GM19438 (cell line): ENCODE measurements around the gene LCE1B.

Experiments
- ATAC-seq: cut with Tn5 transposase; IDR thresholded peaks from one replicate; pipeline ENCODE4 v1.9.1; 2021; ENCODE audit warnings: low read depth; ENCODE audit not compliant: unreplicated experiment

LCE1B gene

DNA sequence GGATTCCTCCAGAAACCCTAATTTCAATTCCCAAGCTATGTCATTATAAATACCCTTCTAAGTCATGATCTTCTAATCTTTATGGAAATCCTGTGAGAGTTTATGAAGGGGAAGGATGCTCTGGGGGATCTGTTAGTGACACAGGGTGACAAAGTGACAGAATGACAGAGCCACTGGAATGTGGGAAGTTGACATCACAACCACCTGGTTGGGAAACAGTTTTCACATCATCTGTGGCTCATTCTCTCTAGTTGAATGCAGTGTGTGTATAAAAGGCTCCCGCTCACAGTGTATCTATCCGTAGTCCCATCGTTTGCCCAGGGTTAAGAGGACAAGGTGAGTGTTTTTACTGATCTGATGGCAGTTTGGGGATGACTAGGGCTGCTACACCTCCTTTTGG lies 47.9 kb downstream of the LCE1B start, which contains the start of gene LCE7A:
TSS of gene LCE7A (plus strand) at position 301 of the 400 bp plus-strand sequence. CDS start 702 bp downstream, outside the sequence.
- ATAC-seq: no peak

DNA sequence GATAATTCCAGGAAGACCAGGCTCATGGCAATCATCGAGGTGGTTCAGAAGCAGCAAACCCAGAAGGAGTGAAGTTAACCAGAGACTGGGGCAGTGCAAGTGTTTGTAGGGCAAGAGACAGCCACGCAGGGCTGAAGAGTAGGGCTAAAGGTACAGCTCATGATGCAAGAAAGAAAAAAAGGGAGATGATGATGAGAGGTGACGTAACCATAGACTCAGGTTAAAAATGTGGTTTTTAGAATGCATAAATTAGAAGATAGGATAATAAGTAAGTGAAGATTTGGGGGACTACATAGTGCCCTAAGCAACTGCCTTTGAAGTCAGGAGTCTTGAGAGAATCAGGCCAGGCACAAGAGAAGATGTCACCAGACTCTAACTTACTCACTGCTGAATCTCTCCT lies 48.4 kb downstream of the LCE1B start:
- no peak for ATAC-seq

DNA sequence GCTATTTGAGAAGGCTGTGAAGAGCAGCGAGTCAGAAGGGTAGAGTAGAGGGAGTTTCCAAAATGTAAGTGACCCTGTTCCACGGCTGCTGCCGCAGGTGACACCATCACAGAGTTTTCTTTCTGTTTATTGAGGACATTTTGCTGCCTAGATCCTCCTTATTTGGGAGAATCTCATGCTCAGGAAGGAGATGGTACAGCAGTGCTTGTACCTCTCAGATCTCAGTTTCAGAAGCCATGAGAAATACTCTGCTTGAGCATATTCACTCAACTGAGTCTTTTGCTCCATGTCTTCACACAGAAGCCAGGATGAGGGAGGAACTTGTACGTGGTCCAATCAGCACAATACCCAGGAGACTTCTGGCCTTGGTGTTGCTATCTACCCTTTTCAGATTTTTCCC lies 49.6 kb downstream of the LCE1B start:
- ATAC-seq: no peak
